Hematopoietic multipotent progenitor cell treated with erythropoietin and hydrocortisone succinate and interleukin-3 and kit ligand, for 6 days (in vitro differentiated cells): ENCODE results near the gene KIF18B.

Experiments used
- DNase-seq: peaks from one replicate; pipeline ENCODE4 v3.0.0-alpha.2; 2015

KIF18B gene

DNA sequence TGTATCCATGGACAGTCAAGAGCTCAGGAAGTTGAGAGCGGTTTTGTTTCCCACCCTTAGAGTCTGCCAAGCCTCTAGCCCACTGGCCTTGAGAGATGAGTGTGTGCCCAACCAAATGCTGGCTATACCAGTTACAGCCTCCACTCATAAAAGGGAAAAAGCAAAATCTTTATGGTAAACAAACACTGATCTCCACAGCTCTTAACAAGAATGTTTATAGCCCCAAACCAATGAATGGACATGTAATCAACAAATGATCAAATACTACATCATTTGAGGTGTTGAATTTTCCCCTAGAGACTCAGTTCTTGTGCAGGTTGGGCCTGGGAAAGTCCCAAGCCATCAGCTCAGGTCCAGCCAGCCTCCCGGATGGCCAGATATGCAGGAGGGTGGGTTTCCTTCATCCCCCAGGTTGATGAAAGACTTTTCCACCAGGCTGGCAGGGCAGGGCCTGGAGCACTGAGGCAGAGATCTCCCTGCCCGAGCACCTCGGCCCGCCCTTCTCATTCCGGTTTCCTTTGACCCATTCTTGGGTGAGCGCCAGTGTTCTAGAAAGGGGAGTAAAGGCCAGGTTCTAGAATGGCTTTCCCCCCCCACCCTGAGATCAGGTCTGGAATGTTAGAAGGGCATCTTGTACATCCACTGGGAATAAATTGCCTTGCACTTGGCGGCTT, 44.4 kb downstream of the KIF18B start:
- no peak for DNase-seq

DNA sequence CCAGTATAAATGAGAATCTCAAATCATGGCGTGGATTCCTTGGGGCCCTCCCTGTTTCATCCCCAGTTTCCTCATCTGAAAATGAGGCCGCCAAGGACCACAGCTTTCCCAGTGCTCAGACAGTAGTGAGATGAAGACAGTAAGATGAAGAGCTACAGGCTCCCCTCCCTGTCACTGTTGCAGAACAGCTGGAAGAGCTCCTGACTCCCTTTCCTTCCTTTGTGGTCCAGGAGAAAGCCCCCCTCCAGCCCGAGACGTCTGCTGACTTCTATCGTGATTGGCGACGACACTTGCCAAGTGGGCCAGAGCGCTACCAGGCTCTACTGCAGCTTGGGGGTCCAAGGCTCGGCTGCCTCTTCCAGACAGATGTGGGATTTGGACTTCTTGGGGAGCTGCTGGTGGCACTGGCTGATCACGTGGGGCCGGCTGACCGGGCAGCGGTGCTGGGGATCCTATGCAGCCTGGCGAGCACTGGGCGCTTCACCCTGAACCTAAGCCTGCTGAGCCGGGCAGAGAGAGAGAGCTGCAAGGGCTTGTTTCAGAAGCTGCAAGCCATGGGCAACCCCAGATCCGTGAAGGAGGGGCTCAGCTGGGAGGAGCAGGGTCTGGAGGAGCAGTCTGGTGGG, 45.3 kb downstream of the KIF18B start:
- DNase-seq, result no peak

GRCh38 chr17:44901411-44901921, 46.1 kb downstream of the KIF18B start:
- no peak for DNase-seq

DNA sequence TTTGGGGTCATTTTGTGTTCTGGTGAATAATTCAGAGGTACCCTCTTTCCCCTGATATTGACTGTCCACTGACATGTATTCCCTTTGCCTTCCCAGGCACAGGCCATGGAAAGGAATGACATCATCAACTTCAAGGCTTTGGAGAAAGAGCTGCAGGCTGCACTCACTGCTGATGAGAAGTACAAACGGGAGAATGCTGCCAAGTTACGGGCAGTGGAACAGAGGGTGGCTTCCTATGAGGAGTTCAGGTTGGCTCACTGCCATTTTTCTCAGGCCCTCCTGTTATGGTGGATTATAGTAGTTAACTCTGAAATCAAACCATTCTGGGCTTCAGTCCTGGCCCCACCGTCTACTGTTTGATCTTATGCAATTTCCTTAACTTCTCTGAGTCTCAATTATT, 46.7 kb downstream of the KIF18B start:
- DNase-seq, result peak; percentile 66

GRCh38 chr17:44899074-44899782, 48.3 kb downstream of the KIF18B start, which contains the start of gene EFTUD2:
Gene EFTUD2 (minus strand): TSS chr17:44899445. CDS start chr17:44894521, 4,924 bp downstream.
- DNase-seq, result peak; percentile 94

DNA sequence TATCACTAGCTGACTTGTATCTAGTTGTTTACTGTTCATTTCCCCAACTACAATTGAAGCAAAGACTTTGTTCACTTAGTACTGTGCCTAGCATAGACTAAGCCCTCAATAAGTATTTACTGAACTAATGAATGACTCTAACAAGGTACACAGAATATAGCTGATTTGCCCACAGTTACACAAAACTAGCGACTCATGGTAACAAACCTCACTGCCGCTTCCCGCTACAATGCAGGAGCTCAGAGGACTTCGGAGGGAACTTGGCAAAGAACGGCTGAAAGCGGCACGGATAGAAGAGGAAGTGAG, 48.9 kb downstream of the KIF18B start:
- DNase-seq, result peak; percentile 79

DNA sequence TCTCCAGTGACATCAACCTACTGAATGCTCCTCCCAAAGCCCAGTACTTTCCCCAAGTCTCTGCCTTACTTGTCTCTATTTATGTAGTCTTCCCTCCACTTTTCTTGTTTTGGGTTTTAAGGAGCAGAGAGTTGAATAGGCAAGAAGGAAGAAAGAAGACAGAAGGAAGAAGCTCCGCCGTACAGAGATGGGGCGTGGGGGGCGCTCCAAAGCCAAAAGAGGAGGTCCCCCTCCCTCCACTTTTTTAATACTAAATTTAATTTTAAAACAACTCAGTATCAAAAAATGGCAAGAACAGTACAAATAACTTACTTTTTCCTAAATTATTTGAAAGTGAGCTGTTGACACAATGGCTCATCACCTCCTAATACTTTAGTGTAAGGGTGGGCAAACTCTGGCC, 52.9 kb downstream of the KIF18B start:
- peak; percentile 23 for DNase-seq

- DNase-seq, result no peak
Measured at GRCh38 chr17:44892250-44892649, 55.3 kb downstream of the KIF18B start.

- no peak for DNase-seq
Measured at GRCh38 chr17:44889003-44889402, 58.6 kb downstream of the KIF18B start.

DNA sequence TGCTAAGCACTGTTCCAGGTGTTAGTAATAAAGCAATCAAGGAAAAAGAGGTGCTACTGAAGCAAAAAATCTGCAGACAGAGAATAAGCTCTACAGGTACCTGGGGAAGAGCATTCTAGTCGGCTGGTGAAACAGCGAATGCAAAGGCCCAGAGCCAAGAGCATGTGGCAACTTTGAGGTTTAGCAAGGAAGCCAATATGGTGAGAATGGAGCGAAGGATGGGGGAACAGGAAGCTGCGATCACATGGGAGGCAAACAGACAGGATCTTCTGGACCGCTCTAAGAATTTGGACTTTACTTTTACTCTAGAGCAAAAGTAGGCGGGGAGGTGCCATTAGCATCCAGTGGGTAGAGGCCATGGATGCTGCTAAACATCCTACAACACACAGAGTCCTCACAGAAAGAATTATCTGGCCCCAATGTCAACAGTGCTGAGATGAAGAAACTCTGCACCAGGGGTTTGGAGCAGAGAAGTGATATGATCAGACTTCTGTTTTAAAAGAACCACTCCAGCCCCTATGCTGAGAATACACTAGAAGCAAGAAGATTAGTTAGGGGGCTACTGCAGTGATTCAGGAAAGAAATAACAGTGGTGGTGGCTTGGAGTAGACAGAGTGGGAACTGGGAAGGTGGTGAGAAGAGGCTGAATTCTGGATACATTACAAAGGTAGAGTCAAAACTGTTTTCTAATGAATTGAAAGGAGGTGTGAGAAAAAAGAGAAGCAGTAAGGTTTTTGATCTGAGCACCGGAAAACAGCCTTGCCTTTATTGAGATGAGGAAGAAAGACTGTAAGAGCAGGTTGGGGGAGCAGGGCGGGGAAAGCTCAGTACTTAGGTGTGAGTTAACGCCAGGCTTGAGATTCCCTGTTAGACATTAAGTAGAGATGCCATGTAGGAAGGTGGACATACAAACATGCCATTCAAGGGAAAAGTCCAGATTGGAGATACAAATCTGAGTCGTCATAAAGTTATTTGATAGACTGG, 59.3 kb downstream of the KIF18B start:
- peak; percentile 63 for DNase-seq

GRCh38 chr17:44887016-44887415, 60.6 kb downstream of the KIF18B start:
- DNase-seq, result no peak

DNA sequence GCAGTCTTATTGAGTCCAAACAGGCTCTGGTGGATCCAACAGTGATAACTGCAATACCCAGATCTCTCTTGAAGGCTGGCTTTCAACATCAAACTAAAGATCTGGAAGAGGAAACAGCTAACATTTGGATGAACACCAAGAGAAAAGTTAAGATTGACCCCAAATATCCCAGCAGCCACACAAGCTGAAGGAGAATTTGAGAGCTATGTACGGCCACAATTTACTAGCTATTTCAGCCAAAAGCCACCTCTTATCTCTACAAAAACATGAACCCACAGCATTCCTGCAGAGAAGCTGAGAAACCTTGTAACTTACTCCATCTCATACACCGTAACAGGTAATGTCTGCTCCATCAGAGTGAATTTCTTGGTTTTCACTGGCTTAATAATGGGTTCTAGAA, 62.6 kb downstream of the KIF18B start:
- DNase-seq, result no peak

GRCh38 chr17:44881145-44881544, 66.4 kb downstream of the KIF18B start:
- no peak for DNase-seq

DNA sequence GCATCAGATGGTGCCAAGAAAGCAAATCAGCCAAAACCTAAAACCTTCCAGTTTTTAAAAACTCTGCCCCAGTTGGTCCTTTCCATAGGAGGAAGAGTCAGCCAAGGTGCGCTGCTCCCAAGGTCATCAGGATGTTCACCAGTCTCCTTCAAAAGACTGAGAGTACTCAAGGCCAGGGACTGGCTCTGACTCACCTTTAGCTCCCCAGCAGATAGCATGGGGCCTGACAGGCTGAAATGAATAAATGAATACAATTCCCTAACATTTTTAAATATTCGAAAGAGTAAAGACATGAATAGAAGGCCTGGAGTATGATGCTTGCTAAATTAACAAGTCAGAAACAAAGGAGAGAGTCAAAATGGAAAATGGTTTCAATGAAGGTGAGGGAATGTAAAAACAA, 67.5 kb downstream of the KIF18B start:
- DNase-seq, result no peak

GRCh38 chr17:44879376-44879775, 68.2 kb downstream of the KIF18B start:
- DNase-seq, result no peak

GRCh38 chr17:44878627-44879221, 68.8 kb downstream of the KIF18B start:
- DNase-seq, result peak; percentile 69

GRCh38 chr17:44877121-44877520, 70.5 kb downstream of the KIF18B start:
- DNase-seq, result no peak

- DNase-seq, result no peak
Measured at GRCh38 chr17:44875761-44876160, 71.8 kb downstream of the KIF18B start.
